Adipocyte (in vitro differentiated cells): ENCODE data around the gene PIEZO1.

Experiments
- DNase-seq: peaks from one replicate; pipeline ENCODE4 v3.0.0-alpha.2; 2015; ENCODE audit warnings: low read depth
- H3K27me3 ChIP-seq: replicated peaks from 2 replicates; pipeline ENCODE4 v1.7.0; 2013; ENCODE audit warnings: mild to moderate bottlenecking, low read length, moderate library complexity; ENCODE audit not compliant: control insufficient read depth, insufficient read depth
- H3K36me3 ChIP-seq: 2 replicates; pipeline ENCODE4 v1.7.0; 2013; ENCODE audit warnings: low read length, mild to moderate bottlenecking, moderate library complexity; ENCODE audit not compliant: control insufficient read depth, insufficient read depth, severe bottlenecking
- H3K4me1 ChIP-seq: 2 replicates; pipeline ENCODE4 v1.7.0; 2013; ENCODE audit warnings: mild to moderate bottlenecking, low read length, moderate library complexity; ENCODE audit not compliant: control insufficient read depth, insufficient read depth
- H3K4me3 ChIP-seq: 2 replicates; pipeline ENCODE4 v1.7.0; 2013; ENCODE audit warnings: mild to moderate bottlenecking, low read length, moderate library complexity
- H3K9ac ChIP-seq: 2 replicates; pipeline ENCODE4 v1.7.0; 2013; ENCODE audit warnings: mild to moderate bottlenecking, low read length, moderate library complexity
- H3K9me3 ChIP-seq: 2 replicates; pipeline ENCODE4 v1.7.0; 2013; ENCODE audit warnings: mild to moderate bottlenecking, low read length, moderate library complexity; ENCODE audit not compliant: control insufficient read depth

Gene PIEZO1

GRCh38 chr16:88722784-88723506 is 62.1 kb downstream of the PIEZO1 start:
- Histone ChIP-seq H3K27me3 (no peaks in the 10 kb centered on the region), H3K9me3 (no peaks in the 10 kb centered on the region), H3K4me1 (no peaks in the 10 kb centered on the region), H3K4me3 (no peak overlapping the region), H3K36me3 (peaks cover 98% of the 10 kb centered on the region), H3K9ac (no peak overlapping the region)
- DNase-seq, result no peak

- no peaks in the 10 kb centered on the region for H3K27me3 ChIP-seq
- no peaks in the 10 kb centered on the region for H3K4me1 ChIP-seq
- H3K9me3 ChIP-seq, result no peaks in the 10 kb centered on the region
- DNase-seq, result no peak
- no peak overlapping the region for H3K4me3 ChIP-seq
- H3K9ac ChIP-seq, result no peak overlapping the region
- H3K36me3 ChIP-seq, result peaks cover 98% of the 10 kb centered on the region
Observed at GRCh38 chr16:88721815-88722755, 62.9 kb downstream of the PIEZO1 start.

GRCh38 chr16:88721236-88721635 is 63.8 kb downstream of the PIEZO1 start:
- Histone ChIP-seq H3K36me3 (peaks cover 98% of the 10 kb centered on the region), H3K27me3 (no peaks in the 10 kb centered on the region), H3K4me3 (no peak overlapping the region), H3K9me3 (no peaks in the 10 kb centered on the region), H3K9ac (no peak overlapping the region), H3K4me1 (no peaks in the 10 kb centered on the region)
- no peak for DNase-seq

GRCh38 chr16:88720396-88720970 is 64.5 kb downstream of the PIEZO1 start:
- Histone ChIP-seq H3K9me3 (no peaks in the 10 kb centered on the region), H3K36me3 (peaks cover 98% of the 10 kb centered on the region), H3K9ac (no peak overlapping the region), H3K27me3 (no peaks in the 10 kb centered on the region), H3K4me3 (no peak overlapping the region), H3K4me1 (no peaks in the 10 kb centered on the region)
- DNase-seq, result no peak

- Histone ChIP-seq H3K9me3 (no peaks in the 10 kb centered on the region), H3K27me3 (no peaks in the 10 kb centered on the region), H3K4me1 (no peaks in the 10 kb centered on the region), H3K4me3 (no peak overlapping the region), H3K36me3 (peaks cover 98% of the 10 kb centered on the region), H3K9ac (no peak overlapping the region)
- DNase-seq, result no peak
Observed at GRCh38 chr16:88719933-88720296, 65.1 kb downstream of the PIEZO1 start.

- no peak overlapping the region for H3K9ac ChIP-seq
- H3K4me1 ChIP-seq, result no peaks in the 10 kb centered on the region
- H3K27me3 ChIP-seq, result no peaks in the 10 kb centered on the region
- peaks cover 98% of the 10 kb centered on the region for H3K36me3 ChIP-seq
- no peak overlapping the region for H3K4me3 ChIP-seq
- H3K9me3 ChIP-seq, result no peaks in the 10 kb centered on the region
- DNase-seq, result no peak
Observed at GRCh38 chr16:88719267-88719932, 65.6 kb downstream of the PIEZO1 start.

- H3K9ac ChIP-seq, result no peak overlapping the region
- peaks cover 98% of the 10 kb centered on the region for H3K36me3 ChIP-seq
- DNase-seq, result no peak
- no peaks in the 10 kb centered on the region for H3K9me3 ChIP-seq
- H3K4me1 ChIP-seq, result no peaks in the 10 kb centered on the region
- no peak overlapping the region for H3K4me3 ChIP-seq
- no peaks in the 10 kb centered on the region for H3K27me3 ChIP-seq
Observed at GRCh38 chr16:88718178-88718577, 66.8 kb downstream of the PIEZO1 start.

- Histone ChIP-seq H3K4me3 (no peak overlapping the region), H3K36me3 (peaks cover 83% of the 10 kb centered on the region), H3K27me3 (no peaks in the 10 kb centered on the region), H3K9ac (no peak overlapping the region), H3K9me3 (no peaks in the 10 kb centered on the region), H3K4me1 (no peaks in the 10 kb centered on the region)
- DNase-seq, result no peak
Observed at GRCh38 chr16:88716601-88717001, 68.4 kb downstream of the PIEZO1 start.

GRCh38 chr16:88716201-88716600 is 68.8 kb downstream of the PIEZO1 start:
- Histone ChIP-seq H3K9me3 (no peaks in the 10 kb centered on the region), H3K4me3 (no peak overlapping the region), H3K9ac (no peak overlapping the region), H3K4me1 (no peaks in the 10 kb centered on the region), H3K27me3 (no peaks in the 10 kb centered on the region), H3K36me3 (peaks cover 79% of the 10 kb centered on the region)
- DNase-seq, result no peak

- no peak for DNase-seq
- Histone ChIP-seq H3K36me3 (peaks cover 74% of the 10 kb centered on the region), H3K4me3 (no peak overlapping the region), H3K9me3 (no peaks in the 10 kb centered on the region), H3K27me3 (no peaks in the 10 kb centered on the region), H3K4me1 (no peaks in the 10 kb centered on the region), H3K9ac (no peak overlapping the region)
Observed at GRCh38 chr16:88715312-88716190, 69.5 kb downstream of the PIEZO1 start.
